ENCODE results near the gene KCNA3. TPM values are rescaled to one million over a fixed set of nuclear protein-coding genes. Genes with fewer than 3 reads are reported as not detected.

KCNA3 gene
- total RNA-seq, 4 donors from 2014 or later: 2.2 to 21.5 (median 2.9) TPM

DNA sequence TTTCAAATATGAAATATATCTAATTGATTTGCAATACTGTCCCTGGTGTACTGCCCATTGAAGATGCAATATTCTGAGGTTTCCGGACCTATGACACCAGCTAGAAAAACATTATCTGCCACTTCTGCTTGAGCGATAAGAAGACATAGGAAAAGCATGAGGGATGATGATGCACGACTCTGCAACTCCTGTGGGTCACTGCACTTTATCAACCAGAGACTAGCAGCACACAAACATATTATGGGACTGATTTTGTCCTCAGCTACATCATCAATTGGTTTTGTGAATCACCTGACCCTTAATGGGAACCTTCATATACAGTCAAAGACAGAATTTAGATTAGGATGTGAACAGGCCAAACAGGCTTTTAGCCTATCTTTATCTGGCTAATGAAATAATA lies 13.8 kb upstream of the KCNA3 start:
- no peak overlapping the region for H3K4me3 ChIP-seq
- TF ChIP-seq, protein P1, sequence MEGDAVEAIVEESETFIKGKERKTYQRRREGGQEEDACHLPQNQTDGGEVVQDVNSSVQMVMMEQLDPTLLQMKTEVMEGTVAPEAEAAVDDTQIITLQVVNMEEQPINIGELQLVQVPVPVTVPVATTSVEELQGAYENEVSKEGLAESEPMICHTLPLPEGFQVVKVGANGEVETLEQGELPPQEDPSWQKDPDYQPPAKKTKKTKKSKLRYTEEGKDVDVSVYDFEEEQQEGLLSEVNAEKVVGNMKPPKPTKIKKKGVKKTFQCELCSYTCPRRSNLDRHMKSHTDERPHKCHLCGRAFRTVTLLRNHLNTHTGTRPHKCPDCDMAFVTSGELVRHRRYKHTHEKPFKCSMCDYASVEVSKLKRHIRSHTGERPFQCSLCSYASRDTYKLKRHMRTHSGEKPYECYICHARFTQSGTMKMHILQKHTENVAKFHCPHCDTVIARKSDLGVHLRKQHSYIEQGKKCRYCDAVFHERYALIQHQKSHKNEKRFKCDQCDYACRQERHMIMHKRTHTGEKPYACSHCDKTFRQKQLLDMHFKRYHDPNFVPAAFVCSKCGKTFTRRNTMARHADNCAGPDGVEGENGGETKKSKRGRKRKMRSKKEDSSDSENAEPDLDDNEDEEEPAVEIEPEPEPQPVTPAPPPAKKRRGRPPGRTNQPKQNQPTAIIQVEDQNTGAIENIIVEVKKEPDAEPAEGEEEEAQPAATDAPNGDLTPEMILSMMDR (IDR thresholded peaks at IDR 0.05): no peak
- no peak for TF ChIP-seq POLR2A (IDR thresholded peaks at IDR 0.05)
- H3K9me3 ChIP-seq: no peaks in the 10 kb centered on the region
- H3K27ac ChIP-seq: no peak overlapping the region
- H3K36me3 ChIP-seq: no peaks in the 10 kb centered on the region
- H3K4me1 ChIP-seq: no peaks in the 10 kb centered on the region
- no peaks in the 10 kb centered on the region for H3K27me3 ChIP-seq
- DNase-seq: no peak

GRCh38 chr1:110687250-110687649 lies 12.5 kb upstream of the KCNA3 start:
- TF ChIP-seq, protein P1 (IDR thresholded peaks at IDR 0.05): no peak
- TF ChIP-seq POLR2A (IDR thresholded peaks at IDR 0.05): no peak
- Histone ChIP-seq H3K4me3 (no peak overlapping the region), H3K27me3 (no peaks in the 10 kb centered on the region), H3K4me1 (no peaks in the 10 kb centered on the region), H3K9me3 (no peaks in the 10 kb centered on the region), H3K36me3 (no peaks in the 10 kb centered on the region), H3K27ac (no peak overlapping the region)
- DNase-seq: no peak

GRCh38 chr1:110686188-110686587 lies 11.4 kb upstream of the KCNA3 start:
- H3K27ac ChIP-seq: no peak overlapping the region
- TF ChIP-seq POLR2A (IDR thresholded peaks at IDR 0.05): no peak
- TF ChIP-seq, protein P1 (IDR thresholded peaks at IDR 0.05): peak in 3 of 6 experiments; percentile 12 to 38 (median 24)
- no peaks in the 10 kb centered on the region for H3K27me3 ChIP-seq
- no peak overlapping the region for H3K4me3 ChIP-seq
- H3K9me3 ChIP-seq: no peaks in the 10 kb centered on the region
- peak in 2 of 3 donors; percentile 34 to 59 for DNase-seq
- H3K4me1 ChIP-seq: no peaks in the 10 kb centered on the region
- H3K36me3 ChIP-seq: no peaks in the 10 kb centered on the region

GRCh38 chr1:110684491-110684890 lies 9.8 kb upstream of the KCNA3 start:
- no peak for TF ChIP-seq POLR2A (IDR thresholded peaks at IDR 0.05)
- TF ChIP-seq, protein P1 (IDR thresholded peaks at IDR 0.05): no peak
- H3K4me1 ChIP-seq: no peaks in the 10 kb centered on the region

GRCh38 chr1:110682898-110683297 lies 8.2 kb upstream of the KCNA3 start:
- no peaks in the 10 kb centered on the region for H3K27me3 ChIP-seq
- no peak overlapping the region for H3K4me3 ChIP-seq
- H3K4me1 ChIP-seq: no peaks in the 10 kb centered on the region
- no peak overlapping the region for H3K27ac ChIP-seq
- H3K9me3 ChIP-seq: no peaks in the 10 kb centered on the region
- no peak for DNase-seq
- no peaks in the 10 kb centered on the region for H3K36me3 ChIP-seq
- TF ChIP-seq POLR2A (IDR thresholded peaks at IDR 0.05): no peak
- TF ChIP-seq, protein P1 (IDR thresholded peaks at IDR 0.05): no peak

More at GRCh38 chr1:110684491-110684890, 9.8 kb upstream of the KCNA3 start:
- H3K27ac ChIP-seq: no peak overlapping the region
- H3K4me3 ChIP-seq: no peak overlapping the region
- no peaks in the 10 kb centered on the region for H3K36me3 ChIP-seq
- H3K9me3 ChIP-seq: no peaks in the 10 kb centered on the region
- no peak for DNase-seq
- no peaks in the 10 kb centered on the region for H3K27me3 ChIP-seq
